ENCODE results near the gene PEAK3.

Gene PEAK3

GRCh38 chr19:2233601-2234280 lies 48.2 kb downstream of the PEAK3 start:
- no peak for TF ChIP-seq CTCF (conservative IDR thresholded peaks at IDR 0.05; ENCODE audit: low read length)
- H3K4me3 ChIP-seq (ENCODE audit: low read length), result no peak overlapping the region
- DNase-seq (ENCODE audit: low read depth), result no peak

GRCh38 chr19:2232286-2233151 lies 49.5 kb downstream of the PEAK3 start:
- H3K4me3 ChIP-seq (ENCODE audit: low read length), result no peak overlapping the region
- no peak for DNase-seq (ENCODE audit: low read depth)
- no peak for TF ChIP-seq CTCF (conservative IDR thresholded peaks at IDR 0.05; ENCODE audit: low read length)

- no peak for DNase-seq (ENCODE audit: low read depth)
- no peak overlapping the region for H3K4me3 ChIP-seq (ENCODE audit: low read length)
- TF ChIP-seq CTCF (conservative IDR thresholded peaks at IDR 0.05; ENCODE audit: low read length), result peak; percentile 24
These were observed 50.3 kb downstream of the PEAK3 start for GRCh38 chr19:2231621-2232221.

GRCh38 chr19:2230807-2231533 lies 51.0 kb downstream of the PEAK3 start:
- no peak for TF ChIP-seq CTCF (conservative IDR thresholded peaks at IDR 0.05; ENCODE audit: low read length)
- no peak for DNase-seq (ENCODE audit: low read depth)
- no peak overlapping the region for H3K4me3 ChIP-seq (ENCODE audit: low read length)

GRCh38 chr19:2230033-2230531 lies 51.9 kb downstream of the PEAK3 start:
- TF ChIP-seq CTCF (conservative IDR thresholded peaks at IDR 0.05; ENCODE audit: low read length), result no peak
- DNase-seq (ENCODE audit: low read depth), result no peak

GRCh38 chr19:2229103-2230032 lies 52.6 kb downstream of the PEAK3 start:
- H3K4me3 ChIP-seq (ENCODE audit: low read length), result no peak overlapping the region
- no peak for TF ChIP-seq CTCF (conservative IDR thresholded peaks at IDR 0.05; ENCODE audit: low read length)
- DNase-seq (ENCODE audit: low read depth), result no peak

More at GRCh38 chr19:2230033-2230531, 51.9 kb downstream of the PEAK3 start:
- H3K4me3 ChIP-seq (ENCODE audit: low read length), result no peak overlapping the region
